Activated CD8-positive, alpha-beta memory T cell treated with anti-CD3 and anti-CD28 coated beads for 1 hour (primary cell): ENCODE data around the gene CLSTN1.
"Not testable (repeated sequence)": the region's sequence is repeated elsewhere in the genome, so short reads cannot be mapped to it uniquely, and the experiment has no call there.

Experiments
- DNase-seq, 2 donors: peaks; one replicate each; pipeline ENCODE4 v3.0.0-alpha.2; 2020; ENCODE audit warnings: low read depth in 1 of 2; ENCODE audit errors: extremely low read depth in 1 of 2

CLSTN1 gene

GRCh38 chr1:9717193-9718005 lies 106.4 kb downstream of the CLSTN1 start:
- DNase-seq = peak; percentile 67 to 72

- DNase-seq = no peak
Measured at GRCh38 chr1:9716404-9717192, 107.2 kb downstream of the CLSTN1 start.

- peak in 1 of 2 donors; percentile 46 for DNase-seq
Measured at GRCh38 chr1:9715536-9716226, 108.1 kb downstream of the CLSTN1 start.

DNA sequence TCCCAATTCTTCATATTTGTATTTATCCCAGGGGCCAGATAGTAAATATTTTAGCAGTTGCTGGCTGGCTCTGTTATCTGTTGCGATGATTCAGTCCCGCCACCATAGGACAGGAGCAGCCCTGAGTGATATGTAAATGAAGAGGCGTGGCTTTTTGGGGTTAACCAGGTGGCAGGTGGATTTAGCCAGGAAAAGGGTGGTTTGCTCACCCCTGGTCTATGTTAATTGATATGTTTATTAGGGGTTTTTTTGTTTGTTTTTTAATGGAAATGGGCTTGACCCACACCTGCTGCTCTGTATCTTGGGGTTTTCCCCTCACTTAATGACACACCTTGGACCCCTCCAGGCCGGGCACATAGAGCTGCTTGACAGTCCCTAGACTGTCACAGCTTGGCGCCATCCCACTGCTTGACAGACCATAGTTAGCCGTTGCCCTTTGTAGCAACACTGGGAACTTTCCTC lies 109.5 kb downstream of the CLSTN1 start:
- DNase-seq = no peak

DNA sequence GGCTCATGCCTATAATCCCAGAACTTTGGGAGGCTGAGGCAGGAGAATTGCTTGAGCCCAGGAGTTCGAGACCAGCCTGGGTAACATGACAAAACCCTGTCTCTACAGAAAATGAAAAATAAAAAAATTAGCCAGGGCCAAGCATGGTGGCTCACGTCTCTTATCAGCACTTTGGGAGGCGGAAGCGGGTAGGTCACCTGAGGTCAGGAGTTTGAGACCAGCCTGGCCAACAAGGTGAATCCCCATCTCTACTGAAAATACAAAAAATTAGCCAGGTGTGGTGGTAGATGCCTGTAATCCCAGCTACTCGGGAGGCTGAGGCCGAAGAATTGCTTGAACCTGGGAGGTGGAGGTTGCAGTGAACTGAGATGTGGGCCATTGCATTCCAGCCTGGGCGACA lies 111.0 kb downstream of the CLSTN1 start:
- not testable (repeated sequence) for DNase-seq

GRCh38 chr1:9711466-9712020 lies 112.2 kb downstream of the CLSTN1 start:
- no peak for DNase-seq

DNA sequence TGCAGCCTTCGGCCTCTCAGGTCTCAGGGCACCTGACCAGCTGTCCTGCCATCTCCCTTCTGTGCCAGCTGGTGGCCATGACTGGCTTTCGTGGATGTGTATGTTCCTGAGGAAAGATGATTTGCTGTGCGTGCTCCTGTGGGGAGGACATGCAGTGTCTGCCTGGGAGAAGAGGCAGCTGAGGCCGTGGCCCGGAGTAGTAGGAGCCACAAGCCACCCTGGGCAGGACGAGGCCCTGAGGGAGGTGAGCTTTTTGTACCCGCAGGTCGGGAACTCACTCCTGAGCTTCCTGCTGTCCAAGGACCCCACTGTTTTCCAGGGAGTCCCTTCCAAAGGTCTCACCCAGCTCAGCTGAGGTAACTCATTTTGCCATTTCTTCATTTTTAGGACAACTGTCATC lies 113.7 kb downstream of the CLSTN1 start:
- no peak for DNase-seq

- DNase-seq = no peak
Measured at GRCh38 chr1:9706178-9706577, 117.6 kb downstream of the CLSTN1 start.

GRCh38 chr1:9705337-9706093 lies 118.2 kb downstream of the CLSTN1 start:
- no peak for DNase-seq

DNA sequence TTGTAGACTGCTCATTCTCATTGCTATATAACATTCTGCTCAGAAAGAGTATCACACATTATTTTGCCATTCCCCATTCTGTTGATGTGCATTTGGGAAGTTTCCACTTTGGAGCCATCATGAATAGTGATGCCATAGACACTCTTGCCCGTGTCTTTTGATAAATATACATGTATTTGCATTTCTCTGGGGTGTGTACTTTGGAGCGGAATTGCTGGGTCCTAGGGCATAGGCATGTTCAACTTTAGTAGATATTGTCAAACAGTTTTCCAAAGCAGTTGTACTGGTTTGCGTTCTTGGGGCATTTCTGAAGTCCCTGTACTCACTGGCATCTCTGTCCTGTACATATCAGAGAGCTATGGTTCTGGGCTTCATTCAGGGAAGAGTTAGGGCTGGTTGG lies 120.1 kb downstream of the CLSTN1 start:
- DNase-seq = no peak

- no peak for DNase-seq
Measured at GRCh38 chr1:9703165-9703509, 120.6 kb downstream of the CLSTN1 start.

DNA sequence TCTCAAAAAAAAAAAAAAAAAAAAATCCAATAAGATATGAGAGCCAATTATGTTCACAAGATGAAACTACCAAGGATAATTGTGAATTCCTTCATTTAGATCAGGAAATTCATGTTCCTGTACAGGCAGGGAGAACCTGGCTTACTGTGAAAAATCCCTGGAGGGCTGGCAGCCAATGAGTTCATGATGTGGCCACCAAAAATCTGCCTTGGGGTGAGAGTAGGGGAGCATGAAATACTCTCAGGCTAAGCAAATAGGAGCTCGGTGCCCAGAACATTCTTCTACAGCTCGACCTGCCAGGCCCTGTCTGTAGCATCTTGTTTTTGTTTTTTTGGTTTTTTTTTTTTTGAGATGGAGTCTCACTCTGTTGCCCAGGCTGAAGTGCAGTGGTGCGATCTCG lies 122.1 kb downstream of the CLSTN1 start:
- DNase-seq = no peak

DNA sequence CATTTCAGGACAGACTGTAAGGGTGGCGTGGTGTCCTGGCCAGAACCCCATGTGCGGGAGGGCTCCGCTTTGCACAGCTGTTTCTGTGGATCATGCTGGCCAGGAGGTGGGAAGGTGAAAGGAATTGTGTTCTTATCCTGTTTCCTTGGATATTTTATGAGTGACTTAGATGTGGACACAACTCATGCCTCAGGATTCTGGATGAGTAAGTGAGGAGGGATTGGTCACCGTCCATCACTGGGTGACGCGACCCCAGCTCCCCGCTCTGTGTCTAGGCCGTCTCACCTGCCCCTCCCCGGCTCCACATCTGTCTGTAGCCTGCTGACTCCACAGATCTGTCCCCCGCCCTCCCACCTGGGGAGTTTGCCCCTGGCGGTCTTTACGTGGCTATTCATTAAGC lies 123.4 kb downstream of the CLSTN1 start:
- no peak for DNase-seq

DNA sequence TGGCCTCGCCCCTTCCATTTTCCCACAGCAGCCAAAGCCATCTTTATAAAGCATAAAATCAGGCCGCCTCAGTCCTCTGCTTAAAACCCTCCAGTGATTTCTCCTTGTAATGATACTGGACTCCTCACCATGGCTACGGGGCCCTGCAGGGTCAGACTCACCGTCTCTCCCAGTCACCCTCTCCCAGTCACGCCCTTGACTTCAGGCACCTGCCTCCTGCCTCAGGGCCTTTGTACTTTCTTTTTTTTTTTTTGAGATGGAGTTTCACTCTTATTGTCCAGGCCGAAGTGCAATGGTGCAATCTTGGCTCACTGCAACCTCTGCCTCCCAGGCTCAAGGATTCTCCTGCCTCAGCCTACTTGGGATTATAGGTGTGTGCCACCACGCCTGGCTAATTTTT lies 124.4 kb downstream of the CLSTN1 start:
- DNase-seq = no peak

DNA sequence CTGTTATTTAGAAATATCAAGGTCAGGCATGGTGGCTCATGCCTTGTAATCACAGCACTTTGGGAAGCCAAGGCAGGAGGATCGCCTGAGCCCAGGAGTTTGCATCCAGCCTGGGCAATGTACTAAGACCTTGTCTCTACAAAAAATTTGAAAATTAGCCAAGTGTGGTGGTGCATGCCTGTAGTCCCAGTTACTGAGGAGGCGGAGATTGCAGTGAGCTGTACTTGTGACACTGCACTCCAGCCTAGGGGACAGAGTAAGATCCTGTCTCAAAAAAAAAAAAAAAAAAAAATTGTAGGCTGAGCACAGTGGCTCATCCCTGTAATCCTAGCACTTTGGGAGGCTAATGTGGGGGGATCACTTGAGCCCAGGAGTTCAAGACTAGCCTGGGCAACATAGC lies 127.0 kb downstream of the CLSTN1 start:
- DNase-seq = no peak

- DNase-seq = no peak
Measured at GRCh38 chr1:9691691-9692090, 132.1 kb downstream of the CLSTN1 start.

DNA sequence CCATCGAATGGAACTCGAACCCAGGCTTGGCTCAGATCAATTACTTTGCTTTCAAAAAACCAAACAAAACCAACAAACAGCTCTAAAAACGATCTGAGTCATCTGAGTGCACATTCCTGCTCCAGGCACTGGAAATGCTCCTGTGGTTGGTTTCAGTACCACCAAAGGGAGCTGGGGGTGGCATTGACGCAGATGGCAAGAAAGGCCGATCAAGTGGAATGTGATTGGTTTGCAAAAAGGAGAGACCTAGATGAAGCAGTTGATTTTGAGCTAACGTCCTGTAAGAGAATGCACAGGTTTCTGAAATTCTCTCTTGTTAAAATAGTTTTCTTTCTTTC lies 132.7 kb downstream of the CLSTN1 start:
- DNase-seq = peak in 1 of 2 donors; percentile 29

DNA sequence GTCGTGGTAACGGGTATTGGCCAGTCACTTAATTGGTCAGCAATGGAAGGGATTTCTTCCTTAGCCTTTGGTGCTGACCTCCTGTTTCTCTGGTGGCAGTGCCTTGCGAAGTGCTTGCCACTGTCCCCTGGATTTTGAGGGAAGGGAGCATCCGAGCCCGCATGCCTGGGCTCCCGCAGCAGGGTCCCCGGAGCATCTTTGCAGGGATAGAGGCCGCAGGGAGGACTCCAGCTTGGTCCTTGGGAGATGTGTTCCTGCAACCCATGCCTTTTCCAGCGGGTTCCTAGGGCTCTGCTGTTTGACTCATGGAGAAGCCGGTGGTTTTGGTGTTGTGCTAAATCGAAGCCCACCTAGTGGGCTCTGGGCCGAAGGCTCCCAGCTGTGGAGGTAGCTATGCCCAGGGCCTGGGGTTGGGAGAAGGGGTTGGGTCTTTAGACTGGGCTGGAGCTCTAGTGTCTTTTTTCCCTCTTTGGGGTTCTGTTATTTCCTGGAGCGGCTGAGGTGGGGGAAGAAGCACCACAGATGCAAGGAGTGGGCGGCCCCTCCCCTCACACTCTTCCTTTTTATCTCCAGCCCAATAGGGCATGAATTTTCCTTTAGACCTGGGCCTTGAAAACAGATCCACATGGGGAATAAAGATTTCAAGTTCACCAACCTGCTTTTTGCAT lies 133.2 kb downstream of the CLSTN1 start:
- no peak for DNase-seq

DNA sequence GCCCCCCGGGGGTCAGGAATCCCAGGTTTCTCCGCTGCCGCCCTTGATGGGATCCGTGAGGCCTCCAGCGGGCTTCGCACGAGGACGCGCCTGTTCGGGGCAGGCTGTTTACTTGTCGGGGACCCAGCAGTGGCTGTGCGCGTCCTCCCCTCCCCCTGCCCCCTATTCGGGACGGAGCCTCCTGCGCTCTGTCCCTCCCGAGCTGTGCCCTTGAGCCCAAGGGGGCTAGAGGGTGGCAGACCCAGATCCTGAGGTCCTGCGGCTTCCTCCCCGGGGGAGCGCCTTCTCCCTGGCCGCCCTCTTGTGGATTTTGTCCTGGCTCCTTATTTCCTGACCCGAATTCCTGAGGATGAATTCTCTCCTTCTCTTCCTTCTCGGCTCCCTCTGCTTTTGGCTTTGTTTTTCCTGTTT lies 133.8 kb downstream of the CLSTN1 start:
- DNase-seq = no peak
